ENCODE measurements around the gene QPCTL. TPM values are rescaled to one million over a fixed set of nuclear protein-coding genes. Genes with fewer than 3 reads are reported as not detected.

Gene QPCTL
- total and polyA plus RNA-seq, 2 of the 13 experiments (the other 11 are each of a cell fraction or from before 2014, with no cell fraction given): 16.0 to 19.1 TPM

GRCh38 chr19:45712699-45713067, 20.2 kb downstream of the QPCTL start:
- H3K79me2 ChIP-seq (ENCODE audit: insufficient read depth, low read length): peaks cover 28% of the 10 kb centered on the region
- POLR2A ChIA-PET: no interaction called here
- no peak for ATAC-seq

DNA sequence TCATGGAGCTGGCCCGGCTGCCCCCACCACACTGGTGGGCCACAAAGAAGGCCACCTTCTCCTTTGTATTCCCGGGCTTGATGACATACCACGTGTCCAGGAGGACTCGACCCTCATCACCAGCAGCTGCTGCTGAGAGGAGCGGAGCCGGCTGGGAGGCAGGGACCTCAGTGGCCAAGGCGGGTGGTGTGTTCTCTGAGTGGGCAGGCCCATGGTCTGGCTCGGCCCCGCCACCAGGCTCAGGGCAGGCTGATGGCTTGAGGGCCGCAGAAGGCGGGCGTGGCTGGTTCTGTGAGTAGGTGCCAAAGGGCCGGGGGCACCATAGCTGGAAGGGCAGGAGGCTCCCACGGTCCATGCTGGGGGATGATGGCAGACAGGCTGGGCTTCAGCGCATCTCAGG, 20.7 kb downstream of the QPCTL start:
- POLR2A ChIA-PET: no interaction called here
- intact Hi-C loops (cut with micrococcal nuclease; ENCODE audit: unreplicated experiment): no loop called here
- FAIRE-seq (no peak), DNase-seq (ENCODE audit: low spot score) (no peak), ATAC-seq (no peak)
- H3K27me3 ChIP-seq (ENCODE audit: control insufficient read depth in 1 of 2, insufficient read depth in 2 of 2, low read length in 2 of 2): no peaks in the 10 kb centered on the region; a peak in 1 of 5 replicates
- peaks cover 3 to 6% of the 10 kb centered on the region in 2 experiments; a peak in 1 of 5 replicates for H3K36me3 ChIP-seq (replicated peaks in 1 of 2; ENCODE audit: control insufficient read depth in 1 of 2, insufficient read depth in 2 of 2, low read length in 2 of 2)
- no peak overlapping the region for H3K4me3 ChIP-seq (replicated peaks in 1 of 3; ENCODE audit: insufficient read depth in 1 of 3, low read depth in 2 of 3, low read length in 3 of 3)
- peaks cover 28% of the 10 kb centered on the region for H3K79me2 ChIP-seq (ENCODE audit: insufficient read depth, low read length)
- CTCF ChIA-PET (ENCODE audit: low intra/inter-chr PET ratio, low total read pairs): no interaction called here
- TF ChIP-seq CHCHD3 (CRISPR knock-in tag; IDR thresholded peaks at IDR 0.05): no peak
- peak; percentile 8 for TF ChIP-seq AGO2 (optimal IDR thresholded peaks at IDR 0.05; ENCODE audit: low read depth, low read length)
- H3K27ac ChIP-seq (ENCODE audit: extremely low read length, insufficient read depth, low read length): no peak overlapping the region
- WGBS (ENCODE audit: low lambda C conversion rate): 96% methylated on average over 8 of the region's 15 CpGs
- no peaks in the 10 kb centered on the region for H4K20me1 ChIP-seq (ENCODE audit: insufficient read depth, low read length)
- no TSS peak for BruUV-seq (replicated peaks)
- H3K4me2 ChIP-seq (ENCODE audit: low read depth, low read length): no peak overlapping the region
- H3K4me1 ChIP-seq (ENCODE audit: insufficient read depth, low read length): peaks cover 23% of the 10 kb centered on the region
- in situ Hi-C loops (cut with HindIII; ENCODE audit: extremely low pct_ligation_motif_present, low pct_unique_long_range_greater_than_20kb): no loop called here
- H2AFZ ChIP-seq (ENCODE audit: low read length): no peak overlapping the region
- H3K9ac ChIP-seq (ENCODE audit: insufficient read depth, low read depth, low read length): no peak overlapping the region
- no peaks in the 10 kb centered on the region for H3K9me3 ChIP-seq (ENCODE audit: low read length)

More at GRCh38 chr19:45712699-45713067, 20.2 kb downstream of the QPCTL start:
- Histone ChIP-seq H3K4me3 (replicated peaks in 1 of 3; ENCODE audit: insufficient read depth in 1 of 3, low read depth in 2 of 3, low read length in 3 of 3) (no peak overlapping the region), H3K27me3 (ENCODE audit: control insufficient read depth in 1 of 2, insufficient read depth in 2 of 2, low read length in 2 of 2) (no peaks in the 10 kb centered on the region; a peak in 1 of 5 replicates), H3K9ac (ENCODE audit: insufficient read depth, low read depth, low read length) (no peak overlapping the region), H2AFZ (ENCODE audit: low read length) (no peak overlapping the region), H3K4me1 (ENCODE audit: insufficient read depth, low read length) (peaks cover 19% of the 10 kb centered on the region), H3K4me2 (ENCODE audit: low read depth, low read length) (no peak overlapping the region), H3K36me3 (replicated peaks in 1 of 2; ENCODE audit: control insufficient read depth in 1 of 2, insufficient read depth in 2 of 2, low read length in 2 of 2) (peaks cover 3 to 6% of the 10 kb centered on the region in 2 experiments; a peak in 1 of 5 replicates), H3K27ac (ENCODE audit: extremely low read length, insufficient read depth, low read length) (no peak overlapping the region), H4K20me1 (ENCODE audit: insufficient read depth, low read length) (no peaks in the 10 kb centered on the region), H3K9me3 (ENCODE audit: low read length) (no peaks in the 10 kb centered on the region)
- CTCF ChIA-PET (ENCODE audit: low intra/inter-chr PET ratio, low total read pairs): no interaction called here
- WGBS (ENCODE audit: low lambda C conversion rate): 100% methylated on average over 1 of the region's 25 CpGs
- no peak for FAIRE-seq
- intact Hi-C loops (cut with micrococcal nuclease; ENCODE audit: unreplicated experiment) (no loop called here), in situ Hi-C loops (cut with HindIII; ENCODE audit: extremely low pct_ligation_motif_present, low pct_unique_long_range_greater_than_20kb) (no loop called here)
- BruUV-seq (replicated peaks): no TSS peak
- DNase-seq (ENCODE audit: low spot score): no peak
- TF ChIP-seq RBFOX2 (IDR thresholded peaks at IDR 0.05; ENCODE audit: low read depth, low read length): peak; percentile 48; the same call in 1 of the 2 replicates
- no peak for TF ChIP-seq ZNF850 (CRISPR knock-in tag; conservative IDR thresholded peaks at IDR 0.05)
- peak; percentile 23 for TF ChIP-seq AGO2 (optimal IDR thresholded peaks at IDR 0.05; ENCODE audit: low read depth, low read length)
